ENCODE results near the gene TMEM184B. TPM values are rescaled to one million over a fixed set of nuclear protein-coding genes. Genes with fewer than 3 reads are reported as not detected.

Gene TMEM184B
- total and polyA plus RNA-seq, 10 of the 15 experiments (the other 5 are each of a cell fraction or from before 2014, with no cell fraction given): 0.56 to 22.4 (median 7.9) TPM

GRCh38 chr22:38201371-38201710 lies 71.5 kb downstream of the TMEM184B start:
- no peaks in the 10 kb centered on the region for H3K27me3 ChIP-seq (replicated peaks in 1 of 2; ENCODE audit: control insufficient read depth in 2 of 2, insufficient read depth in 2 of 2, low read length in 1 of 2)
- ChIA-PET RAD21 (ENCODE audit: unreplicated experiment) (interaction anchor here (0.8 to 2.4 kb wide), 5 partner anchors 13 to 59 kb away, joined by 3 to 7 read pairs (median 4); partner anchors contain the start of gene PLA2G6), SMC1A (ENCODE audit: uncharacterized antibody, unreplicated experiment) (interaction anchor here (0.6 to 1.4 kb wide), 6 partner anchors 11 to 105 kb away, joined by 3 to 9 read pairs (median 4); no protein-coding TSS in a partner anchor), CTCF (interaction anchor here (1.1 to 3.9 kb wide), 4 partner anchors 18 to 98 kb away, joined by 3 to 23 read pairs (median 5); no protein-coding TSS in a partner anchor), POLR2A (interaction anchor here (0.7 to 5.4 kb wide), 4 partner anchors 11 to 22 kb away, joined by 3 to 69 read pairs (median 4); partner anchors contain the start of gene PLA2G6)
- DNase-seq (ENCODE audit: low read depth, low spot score) (no peak), ATAC-seq (no peak), FAIRE-seq (no peak)
- H3K9ac ChIP-seq (ENCODE audit: control insufficient read depth, insufficient read depth, low read length): no peak overlapping the region
- TF ChIP-seq MAX (IDR thresholded peaks at IDR 0.05; ENCODE audit: low read depth, low read length) (0 out of 2 replicates have a peak, but pooled peaks have one; percentile 29), HDGF (IDR thresholded peaks at IDR 0.05) (no peak)
- in situ Hi-C loops (cut with MboI) (no loop called here), intact Hi-C loops (cut with micrococcal nuclease; ENCODE audit: unreplicated experiment) (loop anchor here (5.0 kb wide), 2 partner anchors 144 to 196 kb away; partner anchors contain the start of gene PICK1)
- WGBS (ENCODE audit: insufficient coverage, insufficient replicate concordance, low lambda C conversion rate, missing lambda C conversion rate): 31% methylated on average over 8 of the region's 8 CpGs
- H2AFZ ChIP-seq (ENCODE audit: control insufficient read depth, low read depth, low read length): peak overlapping the region; percentile 81
- BruUV-seq (replicated peaks): no TSS peak
- H3K36me3 ChIP-seq (ENCODE audit: control insufficient read depth in 2 of 2, insufficient read depth in 2 of 2, low read length in 1 of 2): no peaks in the 10 kb centered on the region
- peak overlapping the region; percentile 64 for H3K4me2 ChIP-seq (ENCODE audit: control insufficient read depth, insufficient read depth)
- H3K27ac ChIP-seq (ENCODE audit: control insufficient read depth, insufficient read depth): no peak overlapping the region
- H3K79me2 ChIP-seq (ENCODE audit: control insufficient read depth, insufficient read depth, low read length): peaks cover 2% of the 10 kb centered on the region
- H3K4me1 ChIP-seq (ENCODE audit: control insufficient read depth, insufficient read depth, low read length): peaks cover 42% of the 10 kb centered on the region
- H3K9me3 ChIP-seq (replicated peaks; ENCODE audit: control insufficient read depth, insufficient read depth, low read length): no peaks in the 10 kb centered on the region
- H4K20me1 ChIP-seq (ENCODE audit: control insufficient read depth, insufficient read depth): no peaks in the 10 kb centered on the region
- no peak overlapping the region for H3K4me3 ChIP-seq

- intact Hi-C loops (cut with micrococcal nuclease; ENCODE audit: unreplicated experiment): loop anchor here (5.0 kb wide), 2 partner anchors 143 to 197 kb away; partner anchors contain the start of gene PICK1
- no peak overlapping the region for H3K4me3 ChIP-seq
- H3K36me3 ChIP-seq (ENCODE audit: control insufficient read depth in 2 of 2, insufficient read depth in 2 of 2, low read length in 1 of 2): no peaks in the 10 kb centered on the region
- ChIA-PET SMC1A (ENCODE audit: uncharacterized antibody, unreplicated experiment) (interaction anchor here (1.0 kb wide), 2 partner anchors 21 to 24 kb away, joined by 3 to 4 read pairs; no protein-coding TSS in a partner anchor), CTCF (interaction anchor here (1.0 to 1.9 kb wide), 2 partner anchors 18 to 20 kb away, joined by 3 to 8 read pairs; partner anchors contain the start of gene PLA2G6), RAD21 (ENCODE audit: unreplicated experiment) (interaction anchor here (1.7 kb wide), 1 partner anchor 18 kb away, joined by 9 read pairs; the partner anchor contains the start of gene PLA2G6), POLR2A (interaction anchor here (0.5 to 1.2 kb wide), 3 partner anchors 22 to 106 kb away, joined by 3 to 4 read pairs (median 3); no protein-coding TSS in a partner anchor)
- peaks cover 40% of the 10 kb centered on the region for H3K4me1 ChIP-seq (ENCODE audit: control insufficient read depth, insufficient read depth, low read length)
- no peak overlapping the region for H2AFZ ChIP-seq (ENCODE audit: control insufficient read depth, low read depth, low read length)
- H3K4me2 ChIP-seq (ENCODE audit: control insufficient read depth, insufficient read depth): no peak overlapping the region
- BruUV-seq (replicated peaks): no TSS peak
- no peaks in the 10 kb centered on the region for H3K27me3 ChIP-seq (replicated peaks in 1 of 2; ENCODE audit: control insufficient read depth in 2 of 2, insufficient read depth in 2 of 2, low read length in 1 of 2)
- ATAC-seq (no peak), FAIRE-seq (no peak), DNase-seq (ENCODE audit: low read depth, low spot score) (no peak)
- in situ Hi-C loops (cut with MboI): no loop called here
- no peak overlapping the region for H3K9ac ChIP-seq (ENCODE audit: control insufficient read depth, insufficient read depth, low read length)
- no peaks in the 10 kb centered on the region for H3K9me3 ChIP-seq (replicated peaks; ENCODE audit: control insufficient read depth, insufficient read depth, low read length)
- no peaks in the 10 kb centered on the region for H4K20me1 ChIP-seq (ENCODE audit: control insufficient read depth, insufficient read depth)
- H3K79me2 ChIP-seq (ENCODE audit: control insufficient read depth, insufficient read depth, low read length): peaks cover 2% of the 10 kb centered on the region
- 86% methylated on average over 10 of the region's 10 CpGs for WGBS (ENCODE audit: insufficient coverage, insufficient replicate concordance, low lambda C conversion rate, missing lambda C conversion rate)
- no peak overlapping the region for H3K27ac ChIP-seq (ENCODE audit: control insufficient read depth, insufficient read depth)
- no peak for TF ChIP-seq PRDM15 (CRISPR knock-in tag; IDR thresholded peaks at IDR 0.05)
- 0 out of 2 replicates have a peak, but pooled peaks have one; percentile 18 for TF ChIP-seq DPF2 (IDR thresholded peaks at IDR 0.05)
- no peak for TF ChIP-seq RFX5 (IDR thresholded peaks at IDR 0.05; ENCODE audit: low read depth, low read length)
- TF ChIP-seq MLLT1 (IDR thresholded peaks at IDR 0.05): no peak
Measured at GRCh38 chr22:38199826-38200559, 72.8 kb downstream of the TMEM184B start.

Data from GM12878 (cell line).